Adrenal gland (tissue), 12 donors: ENCODE data around the gene MPP2. TPM values are rescaled to one million over a fixed set of nuclear protein-coding genes. Genes with fewer than 3 reads are reported as not detected.
A peak's percentile ranks its signal among the peaks of the same experiment; 100 is the strongest.

Source experiments
- DNase-seq, 7 donors: peaks; one replicate each; pipeline ENCODE4 v3.0.0-alpha.2; 2019 to 2020
- H3K27ac ChIP-seq, 5 donors: fragments of 200-600 bp; sonication (generic) in 4 of 5; 1 replicate in 3 of 5; 2 replicates in 2 of 5; pipeline versions ENCODE4 v1.5.1 to v1.8.0; 2016 to 2020; ENCODE audit warnings: mild to moderate bottlenecking in 1 of 5
- H3K27me3 ChIP-seq: fragments of 200-600 bp; 2 replicates; pipeline ENCODE4 v1.8.0; 2021
- H3K36me3 ChIP-seq, 2 donors: fragments of 200-600 bp; replicated peaks in 1 of 2; 1 replicate in 1 of 2; 2 replicates in 1 of 2; pipeline versions ENCODE4 v1.5.1 to v1.8.0; 2018 to 2022
- H3K4me1 ChIP-seq, 2 donors: fragments of 200-600 bp; replicated peaks in 1 of 2; 1 replicate in 1 of 2; 2 replicates in 1 of 2; pipeline versions ENCODE4 v1.5.1 to v1.8.0; 2018 to 2021
- H3K4me3 ChIP-seq, 4 donors: fragments of 200-600 bp; sonication (generic) in 3 of 4; one replicate each; pipeline ENCODE4 v1.5.1; 2016 to 2018
- H3K9me3 ChIP-seq, 3 donors: fragments of 200-600 bp; sonication (generic) in 1 of 3; replicated peaks in 1 of 3; 1 replicate in 2 of 3; 2 replicates in 1 of 3; pipeline versions ENCODE4 v1.5.1 to v1.8.0; 2016 to 2021
- POLR2A ChIP-seq, 2 donors: fragments of 450-650 bp; IDR thresholded peaks; one replicate each; pipeline ENCODE4 v1.6.1; 2017; ENCODE audit warnings: antibody characterized with exemption in 2 of 2, mild to moderate bottlenecking in 2 of 2, moderate library complexity in 1 of 2
- WGBS, 4 donors: extraction: QIAGEN DNeasy Blood & Tissue Kit in 2 of 4; methylation state at CpG; one replicate each; pipeline versions ENCODE4 v1.1.5 to v1.1.7; 2013 to 2017; 5-methylcytosine and 5-hydroxymethylcytosine counted together
- intact Hi-C, 2 donors: fragments of 100-400 bp; cut with DNase I; formaldehyde crosslinking; loops; one replicate each; pipeline versions ENCODE4 v1.14.1 to v1.15.0; 2022 to 2023
- polyA plus RNA-seq, 3 donors: library from polyadenylated mRNA; stranded (reverse); fragments of 200-250 nt in 2 of 3; fragments of 350-450 nt in 1 of 3; fragmentation: Illumina TruSeq in 1 of 3; extraction: RNeasy Lipid Tissue Mini Kit (QIAGEN cat#74804) in 1 of 3; gene quantifications; one replicate each; pipeline ENCODE4 v1.2.3, GENCODE V29; 2013 to 2014
- total RNA-seq, 9 donors: library from RNA; depleted of rRNA in 4 of 9; stranded (reverse); fragments of >200 nt in 4 of 9; fragments of 120-200 nt in 1 of 9; fragmentation: NEBNext Ultra II Directional in 1 of 9; extraction: Animal tissue kit (Norgen Biotek cat#: 25700) in 1 of 9; gene quantifications; one replicate each; pipeline versions ENCODE4 v1.1.0 to v1.2.4, GENCODE V29; 2013 to 2023
- TF ChIP-seq, protein P1 (sequence below), 6 experiments: fragments of 450-650 bp in 4 of 6; fragments of 200-600 bp in 2 of 6; sonication (generic) in 1 of 6; IDR thresholded peaks; 1 replicate in 5 of 6; 2 replicates in 1 of 6; pipeline versions ENCODE4 v1.5.1 to v1.8.0; 2016 to 2021; ENCODE audit warnings: antibody characterized with exemption in 6 of 6, mild to moderate bottlenecking in 2 of 6, moderate library complexity in 1 of 6
- donor health status: healthy with polysubstance abuse.
- donor health status: Bipolar disorder and iron deficiency.
- donor health status: DM: yes; HTN: yes; CAD: no.
- donor health status: DM: no; HTN: no; CAD: no.
- donor health status: DM: no; HTN: no; CAD: no.
- donor health status: DM: yes; HTN: yes; CAD: no.

The MPP2 gene
- total and polyA plus RNA-seq, 12 donors, result 0.29 to 16.0 (median 2.4) TPM

GRCh38 chr17:43841282-43841681 lies 66.1 kb downstream of the MPP2 start:
- Histone ChIP-seq H3K4me3 (no peak overlapping the region), H3K4me1 (peaks cover 0 to 9% of the 10 kb centered on the region in 2 donors), H3K27ac (peak overlapping the region in 1 of 5 donors; percentile 25), H3K27me3 (peaks cover 6% of the 10 kb centered on the region), H3K36me3 (no peaks in the 10 kb centered on the region), H3K9me3 (no peaks in the 10 kb centered on the region)
- 50 to 60% (median 51%) methylated on average over 4 of the region's 4 CpGs for WGBS, 4 donors
- intact Hi-C loops, result loop anchor here (10.0 kb wide), 2 partner anchors 76 to 146 kb away; no protein-coding TSS in a partner anchor
- TF ChIP-seq, protein P1, sequence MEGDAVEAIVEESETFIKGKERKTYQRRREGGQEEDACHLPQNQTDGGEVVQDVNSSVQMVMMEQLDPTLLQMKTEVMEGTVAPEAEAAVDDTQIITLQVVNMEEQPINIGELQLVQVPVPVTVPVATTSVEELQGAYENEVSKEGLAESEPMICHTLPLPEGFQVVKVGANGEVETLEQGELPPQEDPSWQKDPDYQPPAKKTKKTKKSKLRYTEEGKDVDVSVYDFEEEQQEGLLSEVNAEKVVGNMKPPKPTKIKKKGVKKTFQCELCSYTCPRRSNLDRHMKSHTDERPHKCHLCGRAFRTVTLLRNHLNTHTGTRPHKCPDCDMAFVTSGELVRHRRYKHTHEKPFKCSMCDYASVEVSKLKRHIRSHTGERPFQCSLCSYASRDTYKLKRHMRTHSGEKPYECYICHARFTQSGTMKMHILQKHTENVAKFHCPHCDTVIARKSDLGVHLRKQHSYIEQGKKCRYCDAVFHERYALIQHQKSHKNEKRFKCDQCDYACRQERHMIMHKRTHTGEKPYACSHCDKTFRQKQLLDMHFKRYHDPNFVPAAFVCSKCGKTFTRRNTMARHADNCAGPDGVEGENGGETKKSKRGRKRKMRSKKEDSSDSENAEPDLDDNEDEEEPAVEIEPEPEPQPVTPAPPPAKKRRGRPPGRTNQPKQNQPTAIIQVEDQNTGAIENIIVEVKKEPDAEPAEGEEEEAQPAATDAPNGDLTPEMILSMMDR (IDR thresholded peaks at IDR 0.05), result no peak
- TF ChIP-seq POLR2A (IDR thresholded peaks at IDR 0.05), result no peak
- DNase-seq, result no peak

DNA sequence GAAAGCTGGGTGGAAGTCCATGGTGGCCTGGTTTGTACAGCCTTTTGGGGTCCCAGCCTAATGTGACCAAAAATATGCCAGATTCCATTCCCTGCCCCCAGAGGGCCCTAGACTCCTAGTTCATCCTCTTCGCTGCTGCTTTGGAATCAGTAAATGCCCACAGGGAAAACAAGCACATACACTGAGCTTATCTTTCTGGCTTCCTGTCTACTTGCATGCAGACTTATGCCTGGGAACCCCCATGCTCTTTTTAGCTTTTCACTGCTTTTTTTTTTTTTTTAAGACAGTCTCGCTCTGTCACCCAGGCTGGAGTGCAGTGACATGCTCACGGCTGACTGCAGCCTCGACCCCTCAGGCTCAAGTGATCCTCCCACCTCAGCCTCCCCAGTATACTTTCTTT lies 66.5 kb downstream of the MPP2 start:
- no peak for DNase-seq
- H3K27me3 ChIP-seq, result peaks cover 6% of the 10 kb centered on the region
- WGBS, 4 donors, result 45 to 63% (median 52%) methylated on average over 4 of the region's 4 CpGs
- H3K9me3 ChIP-seq, result no peaks in the 10 kb centered on the region
- peaks cover 0 to 9% of the 10 kb centered on the region in 2 donors for H3K4me1 ChIP-seq
- no peak overlapping the region for H3K4me3 ChIP-seq
- H3K36me3 ChIP-seq, result no peaks in the 10 kb centered on the region
- TF ChIP-seq, protein P1 (IDR thresholded peaks at IDR 0.05), result peak in 2 of 6 experiments; percentile 10 to 11
- no peak for TF ChIP-seq POLR2A (IDR thresholded peaks at IDR 0.05)
- peak overlapping the region in 2 of 5 donors; percentile 13 to 23 for H3K27ac ChIP-seq
- intact Hi-C loops, result loop anchor here (10.0 kb wide), 2 partner anchors 76 to 146 kb away; no protein-coding TSS in a partner anchor

GRCh38 chr17:43839670-43840108 lies 67.6 kb downstream of the MPP2 start:
- H3K9me3 ChIP-seq, result no peaks in the 10 kb centered on the region
- peaks cover 0 to 9% of the 10 kb centered on the region in 2 donors for H3K4me1 ChIP-seq
- TF ChIP-seq POLR2A (IDR thresholded peaks at IDR 0.05), result no peak
- TF ChIP-seq, protein P1 (IDR thresholded peaks at IDR 0.05), result no peak
- WGBS, 4 donors, result 41 to 58% (median 46%) methylated on average over 7 of the region's 7 CpGs
- intact Hi-C loops, result loop anchor here (10.0 kb wide), 3 partner anchors 55 to 145 kb away; partner anchors contain the start of gene CFAP97D1 (in 1 of the 2)
- no peak overlapping the region for H3K4me3 ChIP-seq
- no peak overlapping the region for H3K27ac ChIP-seq
- H3K36me3 ChIP-seq, result no peaks in the 10 kb centered on the region
- no peak for DNase-seq
- H3K27me3 ChIP-seq, result peaks cover 6% of the 10 kb centered on the region

- no peak overlapping the region for H3K27ac ChIP-seq
- no peaks in the 10 kb centered on the region for H3K36me3 ChIP-seq
- no peaks in the 10 kb centered on the region for H3K9me3 ChIP-seq
- H3K27me3 ChIP-seq, result peaks cover 6% of the 10 kb centered on the region
- no peak overlapping the region for H3K4me3 ChIP-seq
- WGBS, 4 donors, result 53 to 70% (median 56%) methylated on average over 2 of the region's 2 CpGs
- intact Hi-C loops, result loop anchor here in 1 of 2 donors (10.0 kb wide), 1 partner anchor 49 kb away; the partner anchor contains the start of gene CFAP97D1
- no peak for DNase-seq
- H3K4me1 ChIP-seq, result peaks cover 13% of the 10 kb centered on the region in 2 donors
- TF ChIP-seq POLR2A (IDR thresholded peaks at IDR 0.05), result no peak
Measured at GRCh38 chr17:43834106-43834505, 73.2 kb downstream of the MPP2 start.
